ENCODE data around the gene NCBP2L.
A peak's percentile ranks its signal among the peaks of the same experiment; 100 is the strongest.

Gene NCBP2L

DNA sequence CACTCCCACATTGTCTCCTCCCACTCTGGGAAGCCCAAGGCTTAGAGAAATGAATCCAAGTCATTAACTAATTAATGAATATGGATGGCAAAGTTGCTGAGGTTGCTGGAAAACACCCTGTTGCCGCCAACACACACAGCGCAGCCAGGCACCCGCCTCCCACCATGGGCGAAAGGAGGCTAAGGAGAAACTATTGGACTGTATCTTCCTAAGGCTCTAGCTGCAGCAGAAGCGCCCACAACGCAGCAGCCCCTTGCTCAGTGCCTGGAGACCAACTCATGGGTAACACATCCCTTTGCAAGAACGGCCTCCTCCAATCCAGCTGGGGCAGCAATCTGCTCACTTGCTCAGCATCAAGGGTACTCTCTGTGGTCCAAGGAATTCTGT, 36.1 kb upstream of the NCBP2L start:
- peak; percentile 20; the same call in 1 of the 3 replicates for ATAC-seq (ENCODE audit: low read depth)
- no peaks in the 10 kb centered on the region for H3K27me3 ChIP-seq (ENCODE audit: insufficient read depth, poor library complexity, severe bottlenecking)
- H3K4me1 ChIP-seq (ENCODE audit: insufficient read depth, poor library complexity, severe bottlenecking): peaks cover 11% of the 10 kb centered on the region
- no peak for DNase-seq (ENCODE audit: low spot score)
- H3K36me3 ChIP-seq (ENCODE audit: low read depth): no peaks in the 10 kb centered on the region
- no peak overlapping the region for H3K4me3 ChIP-seq (ENCODE audit: severe bottlenecking)
- no peak for TF ChIP-seq CTCF (IDR thresholded peaks at IDR 0.05; ENCODE audit: poor library complexity, severe bottlenecking)
- H3K9me3 ChIP-seq (ENCODE audit: severe bottlenecking): no peaks in the 10 kb centered on the region
- peak overlapping the region; percentile 68 for H3K27ac ChIP-seq (ENCODE audit: poor library complexity, severe bottlenecking)

GRCh38 chrX:107742700-107743191, 34.8 kb upstream of the NCBP2L start:
- no peaks in the 10 kb centered on the region for H3K9me3 ChIP-seq (ENCODE audit: severe bottlenecking)
- peaks cover 20% of the 10 kb centered on the region for H3K4me1 ChIP-seq (ENCODE audit: insufficient read depth, poor library complexity, severe bottlenecking)
- H3K27me3 ChIP-seq (ENCODE audit: insufficient read depth, poor library complexity, severe bottlenecking): no peaks in the 10 kb centered on the region
- H3K27ac ChIP-seq (ENCODE audit: poor library complexity, severe bottlenecking): peak overlapping the region; percentile 68
- ATAC-seq (ENCODE audit: low read depth): no peak
- TF ChIP-seq CTCF (IDR thresholded peaks at IDR 0.05; ENCODE audit: poor library complexity, severe bottlenecking): no peak
- no peak overlapping the region for H3K4me3 ChIP-seq (ENCODE audit: severe bottlenecking)
- DNase-seq (ENCODE audit: low spot score): no peak
- no peaks in the 10 kb centered on the region for H3K36me3 ChIP-seq (ENCODE audit: low read depth)

DNA sequence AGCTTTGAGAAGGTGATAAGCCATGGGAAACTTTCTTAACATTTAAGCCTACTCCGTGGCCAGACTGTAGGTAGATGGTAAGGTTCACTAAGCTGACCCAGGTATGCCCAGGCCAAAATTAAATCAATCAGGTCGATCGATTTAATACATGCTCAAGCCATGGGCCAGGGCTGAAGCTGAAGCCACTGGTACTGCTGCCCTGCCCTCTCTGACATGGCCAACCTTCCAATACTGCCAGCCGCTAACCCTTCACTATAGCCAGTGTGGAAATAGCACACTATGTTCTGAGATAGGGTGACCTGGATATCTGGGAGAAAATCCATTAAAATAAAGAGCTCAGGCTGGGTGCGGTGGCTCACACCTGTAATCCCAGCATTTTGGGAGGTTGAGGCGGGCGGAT, 33.5 kb upstream of the NCBP2L start:
- ATAC-seq (ENCODE audit: low read depth) (no peak), DNase-seq (ENCODE audit: low spot score) (no peak)
- Histone ChIP-seq H3K27ac (ENCODE audit: poor library complexity, severe bottlenecking) (no peak overlapping the region), H3K27me3 (ENCODE audit: insufficient read depth, poor library complexity, severe bottlenecking) (no peaks in the 10 kb centered on the region), H3K9me3 (ENCODE audit: severe bottlenecking) (no peaks in the 10 kb centered on the region), H3K4me1 (ENCODE audit: insufficient read depth, poor library complexity, severe bottlenecking) (peaks cover 29% of the 10 kb centered on the region), H3K4me3 (ENCODE audit: severe bottlenecking) (no peak overlapping the region), H3K36me3 (ENCODE audit: low read depth) (no peaks in the 10 kb centered on the region)
- no peak for TF ChIP-seq CTCF (IDR thresholded peaks at IDR 0.05; ENCODE audit: poor library complexity, severe bottlenecking)

- ATAC-seq (ENCODE audit: low read depth): no peak
- H3K27ac ChIP-seq (ENCODE audit: poor library complexity, severe bottlenecking): no peak overlapping the region
- TF ChIP-seq CTCF (IDR thresholded peaks at IDR 0.05; ENCODE audit: poor library complexity, severe bottlenecking): no peak
- no peaks in the 10 kb centered on the region for H3K36me3 ChIP-seq (ENCODE audit: low read depth)
- no peaks in the 10 kb centered on the region for H3K9me3 ChIP-seq (ENCODE audit: severe bottlenecking)
- H3K4me1 ChIP-seq (ENCODE audit: insufficient read depth, poor library complexity, severe bottlenecking): peaks cover 29% of the 10 kb centered on the region
- DNase-seq (ENCODE audit: low spot score): no peak
- no peak overlapping the region for H3K4me3 ChIP-seq (ENCODE audit: severe bottlenecking)
- no peaks in the 10 kb centered on the region for H3K27me3 ChIP-seq (ENCODE audit: insufficient read depth, poor library complexity, severe bottlenecking)
Observed at GRCh38 chrX:107744868-107745267, 32.7 kb upstream of the NCBP2L start.

GRCh38 chrX:107747596-107748161, 29.9 kb upstream of the NCBP2L start:
- Histone ChIP-seq H3K27ac (ENCODE audit: poor library complexity, severe bottlenecking) (peak overlapping the region; percentile 63), H3K4me1 (ENCODE audit: insufficient read depth, poor library complexity, severe bottlenecking) (peaks cover 18% of the 10 kb centered on the region), H3K27me3 (ENCODE audit: insufficient read depth, poor library complexity, severe bottlenecking) (no peaks in the 10 kb centered on the region), H3K9me3 (ENCODE audit: severe bottlenecking) (no peaks in the 10 kb centered on the region), H3K4me3 (ENCODE audit: severe bottlenecking) (no peak overlapping the region), H3K36me3 (ENCODE audit: low read depth) (no peaks in the 10 kb centered on the region)
- DNase-seq (ENCODE audit: low spot score) (peak; percentile 71), ATAC-seq (ENCODE audit: low read depth) (peak; percentile 94)
- TF ChIP-seq CTCF (IDR thresholded peaks at IDR 0.05; ENCODE audit: poor library complexity, severe bottlenecking): no peak
